PC-3 (cell line): ENCODE data around the gene USP27X. TPM values are rescaled to one million over a fixed set of nuclear protein-coding genes. Genes with fewer than 3 reads are reported as not detected.

ENCODE experiments used
- ATAC-seq: fragments of 200-7000 bp; cut with Tn5 transposase; 2 replicates; pipeline ENCODE4 v1.9.1; 2020; ENCODE audit warnings: mild to moderate bottlenecking, moderate library complexity
- BruUV-seq: library from RNA; stranded (reverse); fragments of 400-500 nt; replicated peaks from 2 replicates; lab custom pipeline; 2021; lab: Mats Ljungman, UMichigan
- CTCF ChIA-PET: fragments of 300-600 bp; sonication (Branson Sonifier 250); formaldehyde crosslinking; loops from one replicate; lab custom pipeline; 2022; ENCODE audit warnings: antibody characterized with exemption; lab: Charles Lee
- POLR2A ChIA-PET: fragments of 300-600 bp; sonication (Branson Sonifier 250); formaldehyde crosslinking; loops from one replicate; lab custom pipeline; 2022; ENCODE audit warnings: antibody characterized with exemption; ENCODE audit not compliant: unreplicated experiment; lab: Charles Lee
- DNase-seq: peaks from one replicate; pipeline ENCODE4 v3.0.0-alpha.2; 2015
- H2AFZ ChIP-seq: fragments of 300-600 bp; sonication (generic); 2 replicates; pipeline ENCODE4 v1.6.0; 2016; ENCODE audit warnings: antibody characterized with exemption, low read length
- H3F3A ChIP-seq: fragments of 300-600 bp; sonication (generic); one replicate; pipeline ENCODE4 v1.6.0; 2017; ENCODE audit warnings: antibody characterized with exemption, low read length, control low read depth, mild to moderate bottlenecking; ENCODE audit not compliant: unreplicated experiment
- H3K27ac ChIP-seq: fragments of 300-600 bp; sonication (generic); 2 replicates; pipeline ENCODE4 v1.5.1; 2016; ENCODE audit warnings: mild to moderate bottlenecking, low read length
- H3K27me3 ChIP-seq: fragments of 300-600 bp; sonication (generic); 2 replicates; pipeline ENCODE4 v1.6.1; 2016; ENCODE audit warnings: low read length, mixed read lengths
- H3K36me3 ChIP-seq: fragments of 300-600 bp; sonication (generic); 2 replicates; pipeline ENCODE4 v1.6.1; 2016; ENCODE audit warnings: low read depth, mixed run types, low read length, mixed read lengths
- H3K4me1 ChIP-seq: fragments of 300-600 bp; sonication (generic); 2 replicates; pipeline ENCODE4 v1.5.1; 2016; ENCODE audit warnings: low read length; ENCODE audit not compliant: insufficient read depth
- H3K4me2 ChIP-seq: fragments of 300-600 bp; sonication (generic); 2 replicates; pipeline ENCODE4 v1.6.0; 2016; ENCODE audit warnings: low read length
- H3K4me3 ChIP-seq: fragments of 300-600 bp; sonication (generic); 2 replicates; pipeline ENCODE4 v1.5.1; 2016; ENCODE audit warnings: mild to moderate bottlenecking, low read length, mixed read lengths
- H3K79me2 ChIP-seq: fragments of 300-600 bp; sonication (generic); 2 replicates; pipeline ENCODE4 v1.6.1; 2017; ENCODE audit warnings: low read length, mixed read lengths
- H3K9ac ChIP-seq: fragments of 300-600 bp; sonication (generic); 2 replicates; pipeline ENCODE4 v1.6.0; 2016; ENCODE audit warnings: mild to moderate bottlenecking, low read length
- H3K9me2 ChIP-seq: fragments of 300-600 bp; sonication (generic); replicated peaks from 2 replicates; pipeline ENCODE4 v1.6.1; 2016; ENCODE audit warnings: mixed run types, low read length, mixed read lengths
- H3K9me3 ChIP-seq: fragments of 300-600 bp; sonication (generic); 2 replicates; pipeline ENCODE4 v1.6.1; 2016; ENCODE audit warnings: low read length, mixed read lengths
- H4K20me1 ChIP-seq: fragments of 300-600 bp; sonication (generic); 2 replicates; pipeline ENCODE4 v1.6.1; 2016; ENCODE audit warnings: low read length, mixed read lengths
- CTCF ChIP-seq: fragments of 300-600 bp; sonication (generic); conservative IDR thresholded peaks from 2 replicates; pipeline ENCODE4 v1.5.1; 2017; ENCODE audit warnings: antibody characterized with exemption, low read depth, mild to moderate bottlenecking, low read length
- EZH2 ChIP-seq: fragments of 300-600 bp; sonication (generic); IDR thresholded peaks from one replicate; pipeline ENCODE4 v1.6.1; 2017; ENCODE audit warnings: antibody characterized with exemption, mild to moderate bottlenecking, low read length; ENCODE audit not compliant: unreplicated experiment
- EZH2phosphoT487 ChIP-seq: fragments of 300-600 bp; sonication (generic); IDR thresholded peaks from 2 replicates; pipeline ENCODE4 v1.6.1; 2018; ENCODE audit warnings: mild to moderate bottlenecking, antibody characterized with exemption, low read length, borderline replicate concordance
- intact Hi-C: fragments of 100-400 bp; cut with micrococcal nuclease; formaldehyde crosslinking; loops from 2 replicates; pipeline ENCODE4 v1.9.0; 2023
- total RNA-seq: library from RNA; depleted of rRNA; stranded (reverse); fragments of >200 nt; gene quantifications from 2 replicates; pipeline ENCODE4 v1.2.3, GENCODE V29; 2014

Gene USP27X
- total RNA-seq, 1 experiment from 2014 or later = 0.62 TPM

GRCh38 chrX:49840679-49841078 lies 38.6 kb upstream of the USP27X start:
- Histone ChIP-seq H2AFZ (no peak overlapping the region), H3K79me2 (no peaks in the 10 kb centered on the region), H3K27ac (no peak overlapping the region), H3K4me3 (no peak overlapping the region), H3K27me3 (peaks cover 13% of the 10 kb centered on the region), H3K9me2 (no peaks in the 10 kb centered on the region), H3K36me3 (no peaks in the 10 kb centered on the region), H3K4me1 (no peaks in the 10 kb centered on the region), H4K20me1 (no peaks in the 10 kb centered on the region), H3K9ac (no peak overlapping the region), H3K4me2 (no peak overlapping the region), H3K9me3 (no peaks in the 10 kb centered on the region), H3F3A (no peaks in the 10 kb centered on the region)
- DNase-seq (peak; percentile 56), ATAC-seq (peak; percentile 22; the same call in 1 of the 2 replicates)
- no TSS peak for BruUV-seq
- POLR2A ChIA-PET = no interaction called here
- TF ChIP-seq CTCF (peak; percentile 59), EZH2phosphoT487 (no peak)
- CTCF ChIA-PET = no interaction called here
- intact Hi-C loops = no loop called here

GRCh38 chrX:49842621-49843020 lies 36.7 kb upstream of the USP27X start:
- Histone ChIP-seq H3K4me1 (no peaks in the 10 kb centered on the region), H4K20me1 (no peaks in the 10 kb centered on the region), H3K27me3 (peaks cover 16% of the 10 kb centered on the region; the same call in 1 of the 2 replicates), H2AFZ (no peak overlapping the region), H3K4me2 (no peak overlapping the region), H3K36me3 (no peaks in the 10 kb centered on the region), H3K4me3 (no peak overlapping the region), H3K9ac (no peak overlapping the region), H3K79me2 (no peaks in the 10 kb centered on the region), H3K27ac (no peak overlapping the region), H3F3A (no peaks in the 10 kb centered on the region), H3K9me3 (no peaks in the 10 kb centered on the region), H3K9me2 (no peaks in the 10 kb centered on the region)
- TF ChIP-seq EZH2phosphoT487 (no peak), EZH2 (no peak), CTCF (no peak)
- CTCF ChIA-PET = no interaction called here
- POLR2A ChIA-PET = no interaction called here
- ATAC-seq (no peak), DNase-seq (no peak)
- intact Hi-C loops = no loop called here
- no TSS peak for BruUV-seq

GRCh38 chrX:49844611-49845010 lies 34.7 kb upstream of the USP27X start:
- no peak for DNase-seq
- ChIA-PET POLR2A (no interaction called here), CTCF (no interaction called here)
- Histone ChIP-seq H3K9ac (no peak overlapping the region), H3K4me3 (no peak overlapping the region), H3K79me2 (no peaks in the 10 kb centered on the region), H3F3A (no peaks in the 10 kb centered on the region), H2AFZ (no peak overlapping the region), H4K20me1 (no peaks in the 10 kb centered on the region), H3K4me2 (no peak overlapping the region), H3K36me3 (no peaks in the 10 kb centered on the region), H3K27me3 (peaks cover 30% of the 10 kb centered on the region), H3K27ac (no peak overlapping the region), H3K9me3 (no peaks in the 10 kb centered on the region), H3K4me1 (no peaks in the 10 kb centered on the region), H3K9me2 (no peaks in the 10 kb centered on the region)
- no peak for ATAC-seq
- intact Hi-C loops = no loop called here
- BruUV-seq = no TSS peak
- no peak for TF ChIP-seq CTCF
- TF ChIP-seq EZH2phosphoT487 = no peak
- TF ChIP-seq EZH2 = no peak
